GM19023 (cell line): ENCODE measurements around the gene DIRAS1.

Experiments used
- ATAC-seq: cut with Tn5 transposase; IDR thresholded peaks from one replicate; pipeline ENCODE4 v1.9.1; 2021; ENCODE audit warnings: mild to moderate bottlenecking, moderate library complexity; ENCODE audit not compliant: unreplicated experiment

DIRAS1 gene

GRCh38 chr19:2720777-2721569 lies at the start of gene DIRAS1:
DIRAS1 (minus strand) TSS chr19:2721372; CDS start chr19:2717806, 3,566 bp downstream.
- ATAC-seq: no peak

- ATAC-seq: no peak
Measured at GRCh38 chr19:2770055-2771013, 49.2 kb upstream of the DIRAS1 start.

GRCh38 chr19:2769218-2769617 lies 48.0 kb upstream of the DIRAS1 start:
- no peak for ATAC-seq

- ATAC-seq: no peak
Measured at GRCh38 chr19:2768365-2769132, 47.4 kb upstream of the DIRAS1 start.

- ATAC-seq: no peak
Measured at GRCh38 chr19:2767688-2768087, 46.5 kb upstream of the DIRAS1 start.

GRCh38 chr19:2766594-2767372 lies 45.6 kb upstream of the DIRAS1 start:
- ATAC-seq: no peak

GRCh38 chr19:2765376-2765775 lies 44.2 kb upstream of the DIRAS1 start:
- no peak for ATAC-seq

GRCh38 chr19:2764945-2765344 lies 43.8 kb upstream of the DIRAS1 start:
- no peak for ATAC-seq

GRCh38 chr19:2763687-2764086 lies 42.5 kb upstream of the DIRAS1 start:
- ATAC-seq: no peak

- no peak for ATAC-seq
Measured at GRCh38 chr19:2762783-2763496, 41.8 kb upstream of the DIRAS1 start.

GRCh38 chr19:2761876-2762782 lies 41.0 kb upstream of the DIRAS1 start:
- ATAC-seq: no peak

- no peak for ATAC-seq
Measured at GRCh38 chr19:2761309-2761677, 40.1 kb upstream of the DIRAS1 start.

- ATAC-seq: no peak
Measured at GRCh38 chr19:2759965-2760364, 38.8 kb upstream of the DIRAS1 start.

GRCh38 chr19:2759362-2759761 lies 38.2 kb upstream of the DIRAS1 start:
- ATAC-seq: no peak

- no peak for ATAC-seq
Measured at GRCh38 chr19:2758601-2759313, 37.6 kb upstream of the DIRAS1 start.

GRCh38 chr19:2756921-2757881 lies 36.0 kb upstream of the DIRAS1 start:
- no peak for ATAC-seq

- ATAC-seq: no peak
Measured at GRCh38 chr19:2756477-2756876, 35.3 kb upstream of the DIRAS1 start.
